ENCODE measurements around the gene ZSWIM5.
A peak's percentile ranks its signal among the peaks of the same experiment; 100 is the strongest.

The ZSWIM5 gene

GRCh38 chr1:45213892-45214291, 7.5 kb upstream of the ZSWIM5 start:
- TF ChIP-seq FOXP2 (optimal IDR thresholded peaks at IDR 0.05; ENCODE audit: control extremely low read depth, extremely low read length, insufficient read depth) (no peak), EZH2 (IDR thresholded peaks at IDR 0.05) (no peak), POLR2AphosphoS5 (IDR thresholded peaks at IDR 0.05; ENCODE audit: borderline replicate concordance, low read depth, low read length) (no peak)
- Histone ChIP-seq H3K9ac (ENCODE audit: insufficient read length) (no peak overlapping the region), H3K36me3 (ENCODE audit: insufficient read depth, low read length) (no peaks in the 10 kb centered on the region), H3K4me3 (no peak overlapping the region), H3K27ac (no peak overlapping the region), H3K9me3 (ENCODE audit: low read depth, low read length) (no peaks in the 10 kb centered on the region)
- no peak for DNase-seq (ENCODE audit: low read depth, low spot score)

- no peak overlapping the region for H3K9ac ChIP-seq (ENCODE audit: insufficient read length)
- TF ChIP-seq POLR2AphosphoS5 (IDR thresholded peaks at IDR 0.05; ENCODE audit: borderline replicate concordance, low read depth, low read length) (no peak), EZH2 (IDR thresholded peaks at IDR 0.05) (no peak)
- no peaks in the 10 kb centered on the region for H3K36me3 ChIP-seq (ENCODE audit: insufficient read depth, low read length)
- no peak overlapping the region for H3K27ac ChIP-seq
- H3K9me3 ChIP-seq (ENCODE audit: low read depth, low read length), result no peaks in the 10 kb centered on the region
- no peak for DNase-seq (ENCODE audit: low read depth, low spot score)
- H3K4me3 ChIP-seq, result no peak overlapping the region
Measured at GRCh38 chr1:45211076-45211475, 4.7 kb upstream of the ZSWIM5 start.

- Histone ChIP-seq H3K27ac (no peak overlapping the region), H3K9me3 (ENCODE audit: low read depth, low read length) (no peaks in the 10 kb centered on the region), H3K4me3 (peak overlapping the region; percentile 66), H3K9ac (ENCODE audit: insufficient read length) (no peak overlapping the region), H3K36me3 (ENCODE audit: insufficient read depth, low read length) (no peaks in the 10 kb centered on the region)
- DNase-seq (ENCODE audit: low read depth, low spot score), result no peak
- TF ChIP-seq FOXP2 (optimal IDR thresholded peaks at IDR 0.05; ENCODE audit: control extremely low read depth, extremely low read length, insufficient read depth), result no peak
- TF ChIP-seq EZH2 (IDR thresholded peaks at IDR 0.05), result peak; percentile 83
Measured at GRCh38 chr1:45206808-45207623, 611 bp upstream of the ZSWIM5 start.

- H3K4me3 ChIP-seq, result peak overlapping the region; percentile 53
Measured at GRCh38 chr1:45205011-45205909, 1.1 kb downstream of the ZSWIM5 start.

GRCh38 chr1:45200906-45201500, 5.4 kb downstream of the ZSWIM5 start:
- DNase-seq (ENCODE audit: low read depth, low spot score), result no peak
- H3K9ac ChIP-seq (ENCODE audit: insufficient read length), result no peak overlapping the region
- no peak overlapping the region for H3K4me3 ChIP-seq
- H3K27ac ChIP-seq, result no peak overlapping the region
- no peaks in the 10 kb centered on the region for H3K9me3 ChIP-seq (ENCODE audit: low read depth, low read length)
- H3K36me3 ChIP-seq (ENCODE audit: insufficient read depth, low read length), result no peaks in the 10 kb centered on the region
- TF ChIP-seq FOXP2 (optimal IDR thresholded peaks at IDR 0.05; ENCODE audit: control extremely low read depth, extremely low read length, insufficient read depth) (no peak), EZH2 (IDR thresholded peaks at IDR 0.05) (no peak), POLR2AphosphoS5 (IDR thresholded peaks at IDR 0.05; ENCODE audit: borderline replicate concordance, low read depth, low read length) (no peak)

More at GRCh38 chr1:45205011-45205909, 1.1 kb downstream of the ZSWIM5 start:
- Histone ChIP-seq H3K27ac (no peak overlapping the region), H3K9ac (ENCODE audit: insufficient read length) (no peak overlapping the region), H3K9me3 (ENCODE audit: low read depth, low read length) (no peaks in the 10 kb centered on the region), H3K36me3 (ENCODE audit: insufficient read depth, low read length) (no peaks in the 10 kb centered on the region)
- DNase-seq (ENCODE audit: low read depth, low spot score), result no peak
- no peak for TF ChIP-seq EZH2 (IDR thresholded peaks at IDR 0.05)

GRCh38 chr1:45200435-45200834, 6.0 kb downstream of the ZSWIM5 start:
- Histone ChIP-seq H3K9ac (ENCODE audit: insufficient read length) (no peak overlapping the region), H3K36me3 (ENCODE audit: insufficient read depth, low read length) (no peaks in the 10 kb centered on the region), H3K27ac (no peak overlapping the region), H3K9me3 (ENCODE audit: low read depth, low read length) (no peaks in the 10 kb centered on the region), H3K4me3 (no peak overlapping the region)
- no peak for DNase-seq (ENCODE audit: low read depth, low spot score)
- TF ChIP-seq POLR2AphosphoS5 (IDR thresholded peaks at IDR 0.05; ENCODE audit: borderline replicate concordance, low read depth, low read length) (no peak), FOXP2 (optimal IDR thresholded peaks at IDR 0.05; ENCODE audit: control extremely low read depth, extremely low read length, insufficient read depth) (no peak), EZH2 (IDR thresholded peaks at IDR 0.05) (no peak)

GRCh38 chr1:45198185-45198584, 8.2 kb downstream of the ZSWIM5 start:
- Histone ChIP-seq H3K27ac (no peak overlapping the region), H3K9ac (ENCODE audit: insufficient read length) (no peak overlapping the region), H3K9me3 (ENCODE audit: low read depth, low read length) (no peaks in the 10 kb centered on the region), H3K4me3 (no peak overlapping the region), H3K36me3 (ENCODE audit: insufficient read depth, low read length) (no peaks in the 10 kb centered on the region)
- no peak for DNase-seq (ENCODE audit: low read depth, low spot score)
- TF ChIP-seq POLR2AphosphoS5 (IDR thresholded peaks at IDR 0.05; ENCODE audit: borderline replicate concordance, low read depth, low read length) (no peak), FOXP2 (optimal IDR thresholded peaks at IDR 0.05; ENCODE audit: control extremely low read depth, extremely low read length, insufficient read depth) (no peak), EZH2 (IDR thresholded peaks at IDR 0.05) (no peak)

GRCh38 chr1:45196863-45197262, 9.5 kb downstream of the ZSWIM5 start:
- H3K4me3 ChIP-seq, result no peak overlapping the region

More at GRCh38 chr1:45196863-45197262, 9.5 kb downstream of the ZSWIM5 start:
- Histone ChIP-seq H3K9ac (ENCODE audit: insufficient read length) (no peak overlapping the region), H3K9me3 (ENCODE audit: low read depth, low read length) (no peaks in the 10 kb centered on the region), H3K36me3 (ENCODE audit: insufficient read depth, low read length) (no peaks in the 10 kb centered on the region), H3K27ac (no peak overlapping the region)
- no peak for DNase-seq (ENCODE audit: low read depth, low spot score)
- TF ChIP-seq EZH2 (IDR thresholded peaks at IDR 0.05), result no peak
- TF ChIP-seq FOXP2 (optimal IDR thresholded peaks at IDR 0.05; ENCODE audit: control extremely low read depth, extremely low read length, insufficient read depth), result no peak
- no peak for TF ChIP-seq POLR2AphosphoS5 (IDR thresholded peaks at IDR 0.05; ENCODE audit: borderline replicate concordance, low read depth, low read length)
